Tibial nerve (tissue), 4 donors: ENCODE results near the gene EXOSC7. TPM values are rescaled to one million over a fixed set of nuclear protein-coding genes. Genes with fewer than 3 reads are reported as not detected.

ENCODE experiments used
- DNase-seq, 2 donors: peaks; one replicate each; pipeline ENCODE4 v3.0.0-alpha.2; 2019; ENCODE audit warnings: low spot score in 2 of 2
- H3K27ac ChIP-seq, 4 donors: fragments of 200-600 bp; sonication (generic) in 3 of 4; one replicate each; pipeline ENCODE4 v1.5.1; 2017 to 2019; ENCODE audit warnings: mild to moderate bottlenecking in 1 of 4
- H3K27me3 ChIP-seq, 2 donors: fragments of 200-600 bp; sonication (generic) in 1 of 2; one replicate each; pipeline versions ENCODE4 v1.5.1 to v1.6.0; 2017 to 2019
- H3K36me3 ChIP-seq, 3 donors: fragments of 200-600 bp; sonication (generic); one replicate each; pipeline ENCODE4 v1.5.1; 2018 to 2019
- H3K4me1 ChIP-seq, 4 donors: fragments of 200-600 bp; sonication (generic) in 3 of 4; one replicate each; pipeline ENCODE4 v1.5.1; 2017 to 2019
- H3K4me3 ChIP-seq, 4 donors: fragments of 200-600 bp; sonication (generic) in 3 of 4; one replicate each; pipeline ENCODE4 v1.5.1; 2017 to 2019; ENCODE audit warnings: mild to moderate bottlenecking in 1 of 4, moderate library complexity in 1 of 4
- H3K9me3 ChIP-seq, 4 donors: fragments of 200-600 bp; sonication (generic) in 3 of 4; one replicate each; pipeline ENCODE4 v1.5.1; 2017 to 2019
- EP300 ChIP-seq, 2 donors: sonication (generic); formaldehyde crosslinking; IDR thresholded peaks; one replicate each; pipeline ENCODE4 v1.6.1; 2017; ENCODE audit warnings: antibody characterized with exemption in 2 of 2, mild to moderate bottlenecking in 1 of 2
- POLR2A ChIP-seq, 2 donors: fragments of 450-650 bp; IDR thresholded peaks; one replicate each; pipeline ENCODE4 v1.6.1; 2017; ENCODE audit warnings: antibody characterized with exemption in 2 of 2, mild to moderate bottlenecking in 2 of 2, moderate library complexity in 2 of 2
- WGBS, 2 donors: methylation state at CpG; one replicate each; pipeline ENCODE4 v1.1.5; 2018; 5-methylcytosine and 5-hydroxymethylcytosine counted together
- total RNA-seq, 4 donors: library from RNA; depleted of rRNA; stranded (reverse); fragments of >200 nt; gene quantifications; one replicate each; pipeline ENCODE4 v1.1.0, GENCODE V29; 2016
- TF ChIP-seq, protein P1 (sequence below), 5 experiments: fragments of 200-600 bp in 3 of 5; fragments of 450-650 bp in 2 of 5; sonication (generic) in 3 of 5; IDR thresholded peaks; one replicate each; pipeline ENCODE4 v1.5.1; 2016 to 2019; ENCODE audit warnings: antibody characterized with exemption in 5 of 5, mild to moderate bottlenecking in 3 of 5, moderate library complexity in 2 of 5

EXOSC7 gene
- total RNA-seq, 4 donors from 2014 or later = 48.3 to 67.7 (median 64.2) TPM

DNA sequence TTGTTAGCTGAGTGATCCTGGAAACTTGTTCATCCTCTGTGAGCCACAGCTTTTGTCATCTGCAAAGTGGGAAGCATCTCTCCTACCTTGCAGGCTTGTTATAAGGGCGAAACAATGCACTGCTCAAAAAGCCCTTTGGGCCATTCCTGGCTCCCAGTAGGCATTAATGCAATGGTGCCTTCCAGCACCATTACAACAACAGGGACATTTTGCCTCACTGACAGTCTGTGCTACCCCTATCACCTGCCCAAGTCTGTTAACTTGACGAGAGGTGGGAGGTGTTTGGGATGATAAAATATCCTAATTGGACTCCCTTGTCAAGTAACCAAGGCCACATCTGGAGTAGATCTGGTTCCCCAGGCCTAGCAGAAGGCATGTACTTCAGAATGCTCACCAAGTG lies 44.3 kb upstream of the EXOSC7 start:
- Histone ChIP-seq H3K4me1 (no peaks in the 10 kb centered on the region), H3K4me3 (no peak overlapping the region), H3K36me3 (peaks cover 0 to 79% (median 6%) of the 10 kb centered on the region in 3 donors), H3K9me3 (no peaks in the 10 kb centered on the region), H3K27me3 (no peaks in the 10 kb centered on the region), H3K27ac (no peak overlapping the region)
- WGBS, 2 donors = 85% methylated on average over 2 of the region's 2 CpGs
- no peak for TF ChIP-seq EP300 (IDR thresholded peaks at IDR 0.05)
- TF ChIP-seq, protein P1, sequence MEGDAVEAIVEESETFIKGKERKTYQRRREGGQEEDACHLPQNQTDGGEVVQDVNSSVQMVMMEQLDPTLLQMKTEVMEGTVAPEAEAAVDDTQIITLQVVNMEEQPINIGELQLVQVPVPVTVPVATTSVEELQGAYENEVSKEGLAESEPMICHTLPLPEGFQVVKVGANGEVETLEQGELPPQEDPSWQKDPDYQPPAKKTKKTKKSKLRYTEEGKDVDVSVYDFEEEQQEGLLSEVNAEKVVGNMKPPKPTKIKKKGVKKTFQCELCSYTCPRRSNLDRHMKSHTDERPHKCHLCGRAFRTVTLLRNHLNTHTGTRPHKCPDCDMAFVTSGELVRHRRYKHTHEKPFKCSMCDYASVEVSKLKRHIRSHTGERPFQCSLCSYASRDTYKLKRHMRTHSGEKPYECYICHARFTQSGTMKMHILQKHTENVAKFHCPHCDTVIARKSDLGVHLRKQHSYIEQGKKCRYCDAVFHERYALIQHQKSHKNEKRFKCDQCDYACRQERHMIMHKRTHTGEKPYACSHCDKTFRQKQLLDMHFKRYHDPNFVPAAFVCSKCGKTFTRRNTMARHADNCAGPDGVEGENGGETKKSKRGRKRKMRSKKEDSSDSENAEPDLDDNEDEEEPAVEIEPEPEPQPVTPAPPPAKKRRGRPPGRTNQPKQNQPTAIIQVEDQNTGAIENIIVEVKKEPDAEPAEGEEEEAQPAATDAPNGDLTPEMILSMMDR (IDR thresholded peaks at IDR 0.05) = no peak
- no peak for TF ChIP-seq POLR2A (IDR thresholded peaks at IDR 0.05)
- no peak for DNase-seq

DNA sequence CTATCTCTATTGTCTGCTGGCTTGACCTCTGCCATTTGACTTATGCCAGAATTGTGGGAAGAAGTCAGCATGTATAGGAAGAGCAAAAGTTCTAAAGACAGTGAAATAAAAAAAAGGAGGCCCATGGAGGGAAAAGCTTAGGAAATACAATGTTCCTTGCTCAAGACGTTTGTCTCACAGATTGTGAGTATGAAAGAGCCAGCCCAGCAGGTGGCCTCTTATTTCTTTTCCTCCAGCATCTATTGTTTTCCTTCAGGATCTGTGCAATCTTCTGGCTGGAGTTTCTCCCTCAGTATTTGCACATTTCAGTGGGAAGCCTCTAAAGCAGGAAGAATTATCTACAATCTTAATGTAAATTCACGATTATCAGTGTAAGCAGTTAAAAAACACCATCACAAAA lies 43.8 kb upstream of the EXOSC7 start:
- Histone ChIP-seq H3K36me3 (peaks cover 0 to 78% (median 6%) of the 10 kb centered on the region in 3 donors), H3K4me3 (no peak overlapping the region), H3K27me3 (no peaks in the 10 kb centered on the region), H3K4me1 (no peaks in the 10 kb centered on the region), H3K9me3 (no peaks in the 10 kb centered on the region), H3K27ac (no peak overlapping the region)
- TF ChIP-seq, protein P1 (IDR thresholded peaks at IDR 0.05) = no peak
- TF ChIP-seq POLR2A (IDR thresholded peaks at IDR 0.05) = no peak
- no peak for DNase-seq
- WGBS, 2 donors = 50 to 53% methylated on average over 2 of the region's 2 CpGs

DNA sequence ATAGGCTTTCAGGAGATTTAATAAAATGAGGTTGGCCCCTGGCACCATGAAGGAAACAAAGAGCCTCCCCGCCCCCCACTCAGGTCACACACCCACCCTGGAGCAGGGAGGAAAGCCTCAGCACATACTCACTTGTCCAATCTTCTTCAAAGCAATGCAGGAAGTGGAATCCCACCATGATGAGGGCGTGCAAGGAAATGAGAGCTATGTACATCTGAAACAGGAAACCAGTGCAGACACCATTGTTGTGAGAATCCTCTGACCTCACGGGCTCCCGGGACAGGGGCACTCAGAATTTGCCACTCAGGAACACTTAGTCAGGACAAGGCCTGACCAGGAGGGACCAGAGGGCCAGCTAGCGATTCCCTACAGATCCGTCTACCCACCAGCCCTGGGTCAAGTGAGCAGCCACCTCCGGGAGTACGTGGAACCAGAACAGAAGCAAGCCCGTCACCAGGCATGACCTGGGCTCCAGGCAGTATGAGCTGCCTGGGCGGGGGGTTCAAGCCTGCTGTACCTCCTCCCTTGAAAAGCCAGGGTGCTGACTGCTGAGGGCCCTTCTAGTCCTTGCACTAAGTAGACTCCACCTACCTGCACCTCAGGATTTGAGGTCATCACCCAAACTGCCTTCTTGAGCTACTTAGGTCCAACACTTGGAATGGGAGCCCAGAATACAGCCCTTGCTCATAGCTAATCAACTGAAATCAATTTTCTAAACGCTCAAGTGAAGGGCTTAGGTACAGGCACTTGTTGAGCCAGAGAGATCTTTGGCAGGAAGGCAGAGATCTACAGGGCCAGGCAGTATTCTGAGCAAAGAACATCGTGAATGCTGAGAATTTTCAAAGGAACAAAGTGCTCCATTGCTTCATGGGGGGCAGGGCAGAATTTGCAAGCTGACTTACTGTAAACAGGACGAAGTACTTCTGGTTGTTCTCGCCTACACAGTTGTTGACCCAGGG lies 42.8 kb upstream of the EXOSC7 start:
- Histone ChIP-seq H3K9me3 (no peaks in the 10 kb centered on the region), H3K27me3 (no peaks in the 10 kb centered on the region), H3K4me1 (no peaks in the 10 kb centered on the region), H3K4me3 (no peak overlapping the region), H3K36me3 (peaks cover 0 to 78% (median 6%) of the 10 kb centered on the region in 3 donors), H3K27ac (peak overlapping the region in 1 of 4 donors; percentile 29)
- no peak for TF ChIP-seq EP300 (IDR thresholded peaks at IDR 0.05)
- TF ChIP-seq, protein P1 (IDR thresholded peaks at IDR 0.05) = no peak
- no peak for TF ChIP-seq POLR2A (IDR thresholded peaks at IDR 0.05)
- WGBS, 2 donors = 83 to 85% methylated on average over 14 of the region's 14 CpGs
- no peak for DNase-seq

DNA sequence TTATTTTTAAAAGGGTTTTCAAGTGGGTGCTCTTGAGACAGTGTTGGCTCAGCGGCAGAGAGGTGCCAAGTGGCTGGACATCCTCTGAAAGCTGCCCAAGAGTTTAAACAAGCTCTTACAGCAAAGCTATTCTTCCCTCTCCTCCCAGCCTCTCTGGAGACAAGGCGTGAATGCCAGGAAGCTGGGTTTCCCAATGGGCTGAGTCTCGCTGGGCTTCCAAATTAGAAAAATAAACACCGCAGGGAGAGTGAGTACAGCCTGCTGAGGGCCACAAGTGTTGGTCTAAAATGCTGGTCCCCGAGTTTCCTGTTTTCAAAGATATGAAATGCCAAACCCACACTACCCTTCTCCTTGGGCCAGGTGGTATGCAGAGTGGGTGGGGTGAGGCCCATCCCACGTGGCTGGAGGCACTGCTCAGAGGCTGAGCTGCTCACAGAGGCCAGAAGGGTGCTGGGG lies 36.4 kb upstream of the EXOSC7 start:
- Histone ChIP-seq H3K27me3 (no peaks in the 10 kb centered on the region), H3K4me3 (no peak overlapping the region), H3K9me3 (no peaks in the 10 kb centered on the region), H3K36me3 (peaks cover 0 to 82% (median 0%) of the 10 kb centered on the region in 3 donors), H3K4me1 (no peaks in the 10 kb centered on the region), H3K27ac (no peak overlapping the region)
- TF ChIP-seq, protein P1 (IDR thresholded peaks at IDR 0.05) = no peak
- TF ChIP-seq EP300 (IDR thresholded peaks at IDR 0.05) (no peak), POLR2A (IDR thresholded peaks at IDR 0.05) (no peak)
- 81 to 83% methylated on average over 5 to 6 of the region's 6 CpGs for WGBS, 2 donors
- no peak for DNase-seq
